Measurements from ENCODE around the gene EVI5L.

The EVI5L gene

DNA sequence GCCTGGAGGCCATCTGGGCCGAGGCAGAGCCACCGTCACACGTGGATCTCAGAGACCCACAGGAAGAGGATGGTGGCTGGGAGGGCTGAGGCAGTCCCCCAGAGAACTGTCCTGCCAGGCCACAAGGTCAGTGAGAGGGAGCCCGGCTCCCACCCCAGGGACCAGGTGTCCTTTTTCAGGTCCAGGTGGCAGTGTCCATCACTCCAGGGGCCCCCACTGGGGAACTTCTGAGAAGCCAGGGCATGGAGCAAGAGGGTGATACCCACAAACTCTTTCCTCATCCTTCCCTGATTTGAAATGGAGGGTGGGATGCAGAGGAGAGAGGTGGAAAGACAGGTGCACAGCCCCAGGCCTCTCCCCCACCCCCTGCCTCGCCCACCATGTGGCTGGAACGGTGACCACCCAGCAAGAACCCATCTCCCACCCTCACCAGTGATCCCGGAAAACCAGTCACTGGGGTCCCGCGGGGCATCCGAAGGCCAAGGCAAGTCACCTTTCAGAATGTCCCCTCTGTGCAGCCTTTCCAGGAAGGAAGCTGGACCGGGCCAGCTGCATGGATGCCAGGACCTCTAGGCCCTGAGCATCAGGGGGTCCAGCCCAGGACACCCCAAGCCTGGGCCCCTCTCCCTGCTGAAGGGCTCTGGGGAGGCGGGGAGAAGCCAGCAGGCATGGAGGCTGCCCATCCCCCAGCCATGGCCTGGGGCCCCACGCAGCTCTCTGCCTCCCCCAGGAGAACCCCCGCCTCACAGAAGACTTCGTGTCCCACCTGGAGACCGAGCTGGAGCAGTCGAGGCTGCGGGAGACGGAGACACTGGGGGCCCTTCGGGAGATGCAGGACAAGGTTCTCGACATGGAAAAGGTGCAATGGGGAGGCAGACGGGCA is 30.1 kb downstream of the EVI5L start:
- no peak for DNase-seq (ENCODE audit: extremely low read depth in 1 of 2, low read depth in 1 of 2)

DNA sequence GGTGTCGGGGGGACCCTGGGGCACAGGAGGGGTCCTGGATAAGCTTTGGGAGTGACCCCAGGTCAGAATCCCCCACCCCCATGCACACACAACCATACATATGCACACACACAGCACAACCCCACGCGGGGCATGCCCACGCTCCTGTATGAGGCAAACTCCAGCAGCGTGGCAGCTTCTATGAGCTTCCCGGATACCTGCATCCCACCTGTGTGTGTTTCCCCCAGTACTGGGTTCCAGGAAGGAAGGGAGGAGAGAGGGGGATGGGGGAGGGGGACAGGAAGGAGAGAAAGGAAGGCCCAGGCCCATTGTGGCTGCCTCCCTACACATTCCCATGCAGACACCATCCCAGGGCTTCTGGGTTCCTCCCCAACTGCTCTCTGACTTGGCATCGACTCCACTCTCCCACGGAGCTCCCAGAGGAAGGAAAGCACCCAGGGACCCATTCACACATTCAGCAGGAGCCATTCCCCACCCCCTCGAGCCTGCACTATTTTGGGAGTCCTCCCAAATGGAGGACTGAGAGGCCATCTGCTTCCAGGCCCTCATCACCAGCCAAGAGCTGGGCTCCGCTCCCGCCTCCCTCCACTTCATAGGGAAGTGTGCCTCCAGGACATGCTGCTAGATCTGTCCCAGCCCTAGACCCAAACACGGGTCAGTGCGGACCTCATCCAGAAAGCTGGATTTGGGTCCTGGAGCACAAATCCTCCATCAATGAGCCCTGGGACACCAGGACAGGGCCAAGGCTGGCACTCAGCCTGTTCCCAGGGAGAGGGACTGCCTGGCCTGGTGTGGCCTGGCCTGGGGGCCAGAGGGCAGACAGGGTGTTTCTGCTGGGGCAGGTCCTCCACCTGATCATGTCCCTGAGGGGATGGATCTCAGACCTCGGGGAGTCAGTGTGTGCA is 30.9 kb downstream of the EVI5L start:
- no peak for DNase-seq (ENCODE audit: extremely low read depth in 1 of 2, low read depth in 1 of 2)

DNA sequence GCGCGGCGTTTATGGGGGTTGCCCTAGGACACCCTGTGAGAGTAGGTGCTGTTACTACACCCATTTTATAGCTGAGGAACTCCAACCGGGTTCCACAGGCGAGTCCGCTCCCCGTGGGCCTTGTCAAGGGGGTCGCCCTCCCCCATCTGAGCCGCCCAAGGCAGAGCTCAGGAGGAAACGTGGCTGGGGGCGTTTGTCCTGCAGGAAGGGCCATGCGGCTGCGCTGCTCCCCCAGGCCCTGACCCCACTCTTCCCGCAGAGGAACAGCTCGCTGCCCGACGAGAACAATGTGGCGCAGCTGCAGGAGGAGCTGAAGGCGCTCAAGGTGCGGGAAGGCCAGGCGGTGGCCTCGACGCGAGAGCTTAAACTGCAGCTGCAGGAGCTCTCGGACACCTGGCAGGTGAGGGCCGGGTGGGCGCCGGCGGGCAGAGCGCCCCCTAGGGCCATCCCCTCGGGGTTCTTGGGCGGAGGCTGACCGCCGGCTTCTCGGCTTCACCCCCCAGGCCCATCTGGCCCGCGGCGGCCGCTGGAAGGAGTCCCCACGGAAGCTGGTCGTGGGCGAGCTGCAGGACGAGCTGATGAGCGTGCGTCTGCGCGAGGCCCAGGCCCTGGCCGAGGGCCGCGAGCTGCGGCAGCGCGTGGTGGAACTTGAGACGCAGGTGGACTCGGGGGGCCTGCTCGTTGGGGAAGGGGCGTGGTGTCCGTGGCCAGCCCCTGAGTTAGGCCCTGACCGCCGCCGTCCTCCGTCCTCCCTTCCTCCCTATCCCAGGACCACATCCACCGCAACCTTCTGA is 31.8 kb downstream of the EVI5L start:
- DNase-seq (ENCODE audit: extremely low read depth in 1 of 2, low read depth in 1 of 2) = no peak

DNA sequence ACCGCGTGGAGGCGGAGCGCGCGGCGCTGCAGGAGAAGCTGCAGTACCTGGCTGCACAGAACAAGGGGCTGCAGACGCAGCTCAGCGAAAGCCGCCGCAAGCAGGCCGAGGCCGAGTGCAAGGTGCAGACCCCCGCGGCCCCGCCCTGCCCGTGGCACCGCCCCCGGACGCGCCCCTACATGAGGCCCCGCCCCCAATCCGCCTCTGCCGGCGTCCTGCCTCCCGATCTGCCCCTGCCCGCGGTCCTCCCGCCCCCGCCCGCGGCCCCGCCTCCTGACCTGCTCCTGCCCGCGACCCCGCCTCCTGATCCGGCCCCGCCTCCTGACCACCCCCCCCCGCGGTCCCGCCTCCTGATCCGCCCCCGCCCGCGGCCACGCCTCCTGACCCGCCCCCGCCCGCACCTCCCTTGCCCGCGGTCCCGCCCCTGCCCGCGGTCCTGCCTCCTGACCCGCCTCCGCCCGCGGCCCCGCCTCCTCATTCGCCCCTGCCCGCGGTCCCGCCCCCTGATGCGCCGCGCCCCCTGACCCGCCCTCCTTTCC is 32.5 kb downstream of the EVI5L start:
- DNase-seq (ENCODE audit: extremely low read depth in 1 of 2, low read depth in 1 of 2) = peak; percentile 60 to 67

DNA sequence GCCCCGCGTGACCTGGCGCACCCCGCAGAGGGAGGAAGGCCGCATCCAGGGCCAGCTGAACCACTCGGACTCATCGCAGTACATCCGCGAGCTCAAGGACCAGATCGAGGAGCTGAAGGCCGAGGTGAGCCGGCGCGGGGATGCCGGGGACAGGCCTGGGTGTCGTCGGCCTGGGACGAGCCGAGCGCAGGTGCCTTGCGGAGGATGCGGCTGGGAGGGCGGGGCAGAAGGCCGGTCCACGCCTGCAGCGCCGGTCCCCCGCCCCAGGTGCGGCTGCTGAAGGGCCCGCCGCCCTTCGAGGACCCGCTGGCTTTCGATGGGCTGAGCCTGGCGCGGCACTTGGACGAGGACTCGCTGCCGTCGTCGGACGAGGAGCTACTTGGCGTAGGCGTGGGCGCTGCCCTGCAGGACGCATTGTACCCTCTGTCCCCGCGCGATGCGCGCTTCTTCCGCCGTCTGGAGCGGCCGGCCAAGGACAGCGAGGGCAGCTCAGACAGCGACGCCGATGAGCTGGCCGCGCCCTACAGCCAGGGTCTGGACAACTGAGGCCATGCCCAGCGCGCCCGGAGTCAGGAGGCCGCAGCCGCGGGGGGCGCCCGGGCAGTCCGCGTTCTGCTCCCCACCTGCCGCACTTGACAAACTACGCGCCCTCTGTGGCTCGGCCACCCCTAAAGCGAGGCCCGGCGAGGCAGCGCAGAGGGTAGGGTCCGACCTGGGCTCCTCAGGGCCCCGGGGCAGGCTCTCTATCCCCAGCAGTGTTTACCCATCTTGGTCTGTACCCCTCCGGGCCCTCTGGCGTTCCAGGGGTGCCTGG is 33.3 kb downstream of the EVI5L start:
- DNase-seq (ENCODE audit: extremely low read depth in 1 of 2, low read depth in 1 of 2) = no peak

DNA sequence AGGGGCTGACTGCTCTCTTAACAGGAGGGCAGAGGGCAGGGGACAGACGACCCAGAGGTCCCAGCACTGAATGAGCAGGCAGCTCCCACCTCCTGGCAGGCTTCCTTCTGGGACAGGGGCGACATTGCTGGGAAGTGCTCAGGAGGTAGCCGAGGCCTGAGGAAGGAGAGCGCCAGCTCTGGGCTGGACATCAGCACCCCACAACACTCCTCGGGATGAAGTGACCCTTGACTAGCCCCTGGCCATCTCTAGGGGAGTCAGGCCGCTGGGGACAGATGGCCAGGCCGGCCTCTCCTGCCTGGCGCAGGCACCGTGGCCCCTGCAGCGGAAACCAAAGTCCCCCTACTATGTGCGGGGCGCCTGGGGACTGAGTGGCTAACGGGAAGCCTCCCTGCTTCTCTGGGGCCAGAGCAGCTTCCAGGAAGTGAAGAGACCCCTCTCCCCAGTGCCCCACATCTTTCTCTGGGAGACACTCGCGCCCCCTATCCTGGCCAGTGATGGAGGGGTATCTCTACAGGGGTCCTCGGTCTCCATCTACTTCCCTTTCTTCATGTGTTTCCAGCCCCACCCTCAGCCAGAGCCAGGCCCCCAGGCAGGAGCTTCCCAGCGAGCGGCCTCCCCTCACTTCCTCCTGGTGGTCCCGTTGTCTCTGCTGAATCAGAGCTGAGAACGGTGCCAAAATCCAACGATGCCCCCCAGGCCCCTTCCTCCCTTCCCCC is 34.1 kb downstream of the EVI5L start:
- DNase-seq (ENCODE audit: extremely low read depth in 1 of 2, low read depth in 1 of 2) = no peak

DNA sequence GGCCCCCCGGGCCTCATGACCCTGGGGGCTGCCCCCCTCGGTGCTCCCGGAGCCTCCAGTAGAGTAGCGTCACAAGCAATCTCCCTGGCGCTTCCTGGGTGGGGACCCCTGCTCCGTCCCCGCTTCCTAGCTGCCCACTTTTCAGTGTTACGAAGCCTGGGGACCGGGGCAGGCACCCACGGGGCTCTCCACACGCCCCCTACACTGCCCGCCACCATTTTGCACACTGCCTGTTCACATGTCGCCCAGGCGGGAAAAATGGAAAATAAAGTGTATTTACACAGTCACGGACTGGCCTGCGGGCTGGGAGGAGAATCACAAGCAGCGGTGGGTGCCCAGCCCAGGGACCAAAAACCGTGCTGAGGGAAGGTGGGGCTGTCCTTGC is 34.7 kb downstream of the EVI5L start:
- DNase-seq (ENCODE audit: extremely low read depth in 1 of 2, low read depth in 1 of 2) = no peak

DNA sequence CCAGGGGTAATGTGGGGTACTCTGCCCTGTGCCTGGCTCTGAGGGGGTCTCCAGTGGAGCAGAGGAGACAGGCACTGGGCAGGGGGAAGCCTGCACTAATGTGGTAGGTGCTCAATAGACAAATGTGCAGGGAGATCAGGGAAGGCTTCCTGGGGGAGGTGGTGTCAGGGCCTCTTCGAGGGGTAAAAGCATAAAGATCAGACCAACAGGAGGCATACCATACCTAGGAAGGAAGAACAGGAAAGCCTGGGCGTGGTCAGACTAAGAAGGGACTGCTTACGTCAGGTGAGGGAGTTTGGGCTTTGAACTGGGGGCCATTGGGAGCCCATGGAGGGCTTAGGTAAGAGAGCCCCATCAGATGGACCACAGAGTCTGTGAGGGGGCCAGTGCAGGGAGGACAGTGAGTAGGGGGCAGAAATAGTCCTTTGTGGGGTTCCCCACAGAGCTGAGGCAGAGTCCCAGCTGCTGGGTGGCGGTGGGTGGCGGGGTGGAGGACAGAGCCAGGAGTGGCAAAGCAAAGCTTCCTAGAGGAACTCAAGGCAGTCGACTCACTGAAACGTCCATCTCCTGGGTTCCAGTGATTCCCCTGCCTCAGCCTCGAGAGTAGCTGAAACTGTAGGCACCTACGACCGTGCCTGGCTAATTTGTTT is 35.4 kb downstream of the EVI5L start:
- DNase-seq (ENCODE audit: extremely low read depth in 1 of 2, low read depth in 1 of 2) = no peak

DNA sequence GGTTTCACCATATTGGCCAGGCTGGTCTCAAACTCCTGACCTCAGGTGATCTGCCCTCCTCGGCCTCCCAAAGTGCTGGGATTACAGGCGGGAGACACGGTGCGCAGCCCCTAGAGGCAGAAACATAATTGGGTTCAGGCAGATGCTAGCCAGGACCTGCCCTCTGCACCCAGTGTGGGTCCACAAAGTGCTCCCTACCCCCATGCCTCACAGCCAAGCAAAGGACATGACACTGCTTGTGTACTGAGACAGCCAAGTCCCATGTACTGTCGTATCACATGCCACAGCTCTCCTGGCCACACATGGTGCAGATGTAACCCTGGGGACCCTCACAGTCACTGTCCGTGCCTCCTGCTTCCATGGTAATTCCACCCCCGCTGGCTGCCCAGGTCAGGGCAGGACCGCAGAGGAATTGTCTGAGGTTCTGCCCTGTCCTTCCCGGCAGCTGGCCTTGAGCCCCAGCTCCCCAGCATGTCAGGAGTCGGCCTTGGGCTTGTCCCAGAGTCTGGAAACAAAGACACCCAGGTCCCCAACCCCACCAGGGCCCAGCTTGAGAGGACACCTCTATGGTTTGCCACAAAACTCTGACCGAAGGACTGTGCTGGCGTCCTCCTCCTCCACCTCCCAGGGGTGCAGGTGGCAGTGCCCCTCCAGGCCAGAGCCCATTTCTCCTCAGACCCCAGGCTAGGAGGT is 36.5 kb downstream of the EVI5L start:
- DNase-seq (ENCODE audit: extremely low read depth in 1 of 2, low read depth in 1 of 2) = no peak

DNA sequence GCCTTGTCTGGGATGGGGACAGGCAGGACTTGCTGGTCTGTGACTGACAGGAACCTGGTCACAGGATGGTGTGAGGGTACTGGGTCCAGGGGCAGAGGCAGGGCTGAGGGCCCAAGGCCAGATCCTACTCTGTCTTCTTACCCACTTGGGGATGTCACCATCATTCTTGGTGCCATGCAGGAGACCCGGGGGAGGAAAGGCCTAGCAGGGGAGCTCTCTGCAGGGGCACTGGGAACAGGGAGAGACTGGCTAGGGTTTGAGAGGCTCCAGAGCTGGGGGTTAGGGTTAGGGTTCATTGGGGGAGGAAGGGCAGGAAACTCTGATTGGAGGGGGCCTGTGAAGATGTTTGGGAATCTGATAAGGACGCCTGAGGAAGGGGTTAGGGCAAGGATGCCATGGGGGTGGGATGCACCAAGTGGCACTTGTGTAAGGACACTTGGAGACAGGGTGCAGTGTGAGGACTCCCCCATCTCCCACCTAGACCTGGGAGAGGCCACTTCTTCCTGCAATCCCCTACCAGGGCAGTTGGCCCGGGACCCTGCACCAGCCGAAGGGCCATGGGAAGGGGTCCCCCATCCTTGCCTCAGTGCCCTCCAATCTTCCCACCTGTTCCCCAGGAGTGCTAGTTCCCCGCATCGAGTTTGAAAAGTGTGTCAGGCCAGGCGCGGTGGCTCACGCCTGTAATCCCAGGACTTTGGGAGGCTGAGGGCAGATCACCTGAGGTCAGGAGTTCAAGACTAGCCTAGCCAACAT is 37.2 kb downstream of the EVI5L start:
- DNase-seq (ENCODE audit: extremely low read depth in 1 of 2, low read depth in 1 of 2) = no peak

DNA sequence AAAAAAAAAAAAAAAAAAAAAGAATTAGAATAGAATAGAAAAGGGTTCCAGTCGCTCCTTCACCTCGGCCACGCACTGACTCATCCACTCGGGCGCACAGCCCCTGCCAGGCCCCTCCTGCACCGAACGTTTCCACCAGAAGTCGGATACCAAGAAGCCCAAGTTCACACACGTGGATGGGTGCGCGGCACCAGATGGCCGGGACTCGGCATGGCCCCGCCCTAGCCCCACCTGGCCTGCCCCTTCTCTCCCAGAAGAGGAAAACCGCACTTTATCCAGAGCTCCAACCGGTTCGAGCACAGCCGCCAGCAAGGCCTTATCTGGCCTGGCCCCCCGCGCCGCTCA is 38.3 kb downstream of the EVI5L start:
- no peak for DNase-seq (ENCODE audit: extremely low read depth in 1 of 2, low read depth in 1 of 2)

DNA sequence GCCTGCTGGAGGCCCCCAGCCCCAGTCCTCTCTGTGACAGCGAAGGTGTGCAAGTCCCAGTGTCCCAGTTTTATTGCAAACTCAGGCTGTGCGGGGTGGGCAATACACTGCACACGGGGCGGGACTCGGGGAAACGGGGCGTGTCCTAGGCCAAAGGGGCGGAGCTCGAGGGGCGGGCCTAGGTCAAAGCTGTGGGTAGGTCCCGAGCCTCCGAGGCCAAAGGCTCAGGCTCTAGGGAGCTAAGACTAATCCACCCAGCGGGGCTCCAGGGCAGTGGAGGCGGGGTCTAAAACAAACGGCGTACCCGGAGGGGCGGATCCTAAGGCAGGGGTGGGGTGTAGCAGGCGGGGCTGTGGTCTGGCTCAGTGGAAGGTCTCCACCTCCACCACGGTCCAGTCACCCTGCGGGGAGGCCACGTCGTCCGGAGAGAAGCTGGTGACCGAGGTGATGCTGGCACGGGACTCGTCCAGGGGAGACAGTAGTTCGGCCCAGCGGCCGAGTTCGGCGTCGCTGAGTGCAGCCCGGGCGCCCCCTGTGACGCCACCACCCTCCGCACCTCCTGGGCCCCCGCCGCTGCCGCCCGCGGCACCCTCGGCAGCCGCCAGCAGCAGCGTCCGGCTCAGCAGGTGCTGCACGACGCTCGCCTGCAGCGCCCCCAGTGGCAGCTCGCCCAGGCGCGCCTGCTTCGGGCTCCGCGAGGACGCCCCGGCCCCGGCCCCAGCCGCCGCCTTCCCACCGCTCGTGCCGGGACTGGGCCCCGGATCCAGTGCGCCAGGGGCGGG is 38.8 kb downstream of the EVI5L start:
- peak; percentile 67 to 68 for DNase-seq (ENCODE audit: extremely low read depth in 1 of 2, low read depth in 1 of 2)

DNA sequence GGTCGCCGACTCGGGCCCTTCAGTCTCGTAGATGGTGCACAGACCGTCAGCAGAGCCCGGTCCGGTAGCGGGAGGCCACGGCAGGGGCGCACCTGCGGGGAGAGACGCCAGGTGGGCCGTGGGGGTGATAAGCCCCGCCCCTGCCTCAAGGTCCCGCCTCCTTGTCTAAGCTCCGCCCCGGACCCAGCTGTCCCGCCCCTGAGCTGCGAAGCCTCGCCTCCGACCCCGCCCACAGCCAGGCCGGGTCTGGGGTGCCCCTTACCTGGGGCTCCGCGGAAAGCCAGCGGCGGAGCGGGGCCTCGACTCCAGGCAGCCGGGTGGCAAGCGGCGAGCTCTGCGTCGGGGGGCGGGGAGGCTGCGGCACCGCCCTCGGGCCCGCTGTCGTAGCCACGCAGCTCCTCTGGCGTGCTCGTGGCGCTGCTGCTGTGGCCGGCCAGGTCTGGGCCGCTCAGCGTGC is 39.5 kb downstream of the EVI5L start:
- DNase-seq (ENCODE audit: extremely low read depth in 1 of 2, low read depth in 1 of 2) = peak; percentile 45 to 55

DNA sequence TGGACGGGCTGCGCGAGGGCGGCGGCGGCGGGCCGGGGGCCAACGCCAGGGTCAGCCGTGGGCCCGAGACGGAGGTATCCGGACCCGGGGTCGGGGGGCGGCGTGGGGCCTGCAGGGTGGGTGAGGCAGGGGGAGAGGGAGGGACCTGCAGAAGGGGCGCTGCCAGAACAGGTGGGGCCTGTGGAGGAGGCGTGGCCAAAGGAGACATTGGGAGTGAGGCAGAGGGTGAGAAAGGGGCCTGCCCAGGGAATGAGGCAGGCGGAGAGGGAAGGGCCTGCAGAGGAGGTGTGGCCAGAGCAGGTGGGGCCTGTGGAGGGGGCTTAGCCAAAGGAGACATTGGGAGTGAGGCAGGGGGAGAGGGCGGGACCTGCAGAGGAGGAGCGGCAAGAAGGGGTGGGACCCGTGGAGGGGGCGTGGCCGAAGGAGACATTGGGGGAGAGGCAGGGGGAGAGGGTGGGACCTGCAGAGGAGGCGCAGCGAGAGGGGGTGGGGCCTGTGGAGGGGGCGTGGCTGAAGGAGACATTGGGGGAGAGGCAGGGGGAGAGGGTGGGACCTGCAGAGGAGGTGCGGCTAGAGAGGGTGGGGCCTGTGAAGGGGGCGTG is 40.0 kb downstream of the EVI5L start:
- DNase-seq (ENCODE audit: extremely low read depth in 1 of 2, low read depth in 1 of 2) = peak; percentile 24 to 52

DNA sequence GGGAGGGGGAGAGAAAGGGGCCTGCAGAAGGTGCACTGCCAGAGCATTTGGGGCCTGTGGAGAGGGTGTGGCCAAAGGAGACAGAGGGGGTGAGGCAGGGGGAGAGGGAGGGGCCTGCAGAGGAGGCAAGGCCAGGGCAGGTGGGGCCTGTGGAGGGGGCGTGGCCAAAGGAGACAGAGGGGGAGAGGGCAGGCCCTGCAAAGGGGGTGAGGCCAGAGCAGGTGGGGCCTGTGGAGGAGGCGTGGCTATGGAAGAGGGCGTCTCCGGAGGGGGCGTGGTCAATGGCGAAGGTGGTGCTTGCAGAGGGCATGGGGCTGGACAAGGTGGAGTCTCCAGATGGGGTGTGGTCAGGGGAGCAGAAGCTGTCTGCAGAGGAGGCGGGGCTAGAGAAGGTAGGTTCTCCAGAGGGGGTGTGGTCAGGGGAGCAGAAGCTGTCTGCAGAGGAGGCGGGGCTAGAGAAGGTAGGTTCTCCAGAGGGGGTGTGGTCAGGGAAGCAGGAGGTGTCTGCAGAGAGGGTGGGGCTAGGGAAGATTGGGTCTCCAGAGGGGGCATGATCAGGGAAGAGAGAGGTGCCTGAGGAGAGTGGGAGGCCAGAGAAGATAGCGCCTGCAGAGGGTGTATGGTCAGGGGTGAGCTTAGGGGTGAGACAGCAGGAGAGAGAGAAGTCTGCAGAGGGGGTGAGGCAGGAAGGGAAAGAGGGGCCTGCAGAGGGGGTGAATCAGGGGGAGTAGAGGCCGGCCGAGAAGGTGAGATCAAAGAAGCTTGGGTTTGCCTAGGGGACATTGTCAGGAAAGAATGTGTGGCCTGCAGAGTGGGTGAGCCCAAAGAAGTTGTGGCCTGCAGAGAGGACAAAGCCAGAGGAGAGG is 40.8 kb downstream of the EVI5L start:
- DNase-seq (ENCODE audit: extremely low read depth in 1 of 2, low read depth in 1 of 2) = peak; percentile 45 to 67
